Activated T-helper 1 cell treated with Interleukin-2 at 50 U/mL for 16 hours (primary cell): Measurements from ENCODE around the gene CEP112.
A peak's percentile ranks its signal among the peaks of the same experiment; 100 is the strongest.

Experiments
- DNase-seq: peaks from one replicate; pipeline ENCODE4 v3.0.0-alpha.2; 2020; ENCODE audit warnings: low read depth

CEP112 gene

DNA sequence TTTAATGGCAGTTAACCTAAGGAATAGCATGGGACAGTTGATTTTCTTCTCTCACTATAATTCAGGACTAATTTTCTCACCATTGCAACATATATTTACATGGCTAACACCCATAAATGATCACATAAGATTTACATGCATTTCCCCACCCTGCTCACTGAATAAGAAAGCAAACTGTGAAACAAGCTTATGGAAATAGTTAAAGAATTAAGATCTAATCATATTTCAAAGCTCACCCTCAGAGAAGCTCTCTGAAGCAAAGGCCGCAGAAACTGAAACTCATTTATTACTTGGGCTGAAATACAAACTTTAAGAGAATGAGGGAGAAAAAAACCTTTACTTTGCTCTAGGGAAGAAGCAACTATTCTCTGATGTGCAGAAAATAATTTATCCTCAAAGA, 411.8 kb downstream of the CEP112 start:
- no peak for DNase-seq

GRCh38 chr17:65776890-65777289, 415.0 kb downstream of the CEP112 start:
- no peak for DNase-seq

- no peak for DNase-seq
These were observed 417.1 kb downstream of the CEP112 start for GRCh38 chr17:65774787-65775186.

DNA sequence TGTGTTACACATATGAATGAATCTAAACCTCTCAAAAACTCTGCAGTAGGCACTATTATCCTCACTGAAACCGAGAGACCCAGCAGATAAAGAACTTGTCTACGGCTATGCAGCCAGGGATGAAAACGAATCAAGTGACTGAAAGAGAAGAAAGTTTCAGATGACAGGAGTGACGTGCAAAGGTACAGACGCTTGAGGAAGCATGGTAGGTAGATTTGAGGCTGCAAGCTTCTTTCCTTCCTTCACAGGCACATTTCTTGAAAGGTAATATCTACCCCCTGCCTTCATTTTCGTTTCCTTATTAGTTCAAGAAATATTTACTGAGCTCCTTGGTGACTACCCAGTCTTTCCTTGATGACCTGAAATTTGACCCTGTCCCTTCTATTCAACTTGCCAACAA, 418.9 kb downstream of the CEP112 start:
- no peak for DNase-seq

- no peak for DNase-seq
These were observed 420.2 kb downstream of the CEP112 start for GRCh38 chr17:65771704-65772103.

DNA sequence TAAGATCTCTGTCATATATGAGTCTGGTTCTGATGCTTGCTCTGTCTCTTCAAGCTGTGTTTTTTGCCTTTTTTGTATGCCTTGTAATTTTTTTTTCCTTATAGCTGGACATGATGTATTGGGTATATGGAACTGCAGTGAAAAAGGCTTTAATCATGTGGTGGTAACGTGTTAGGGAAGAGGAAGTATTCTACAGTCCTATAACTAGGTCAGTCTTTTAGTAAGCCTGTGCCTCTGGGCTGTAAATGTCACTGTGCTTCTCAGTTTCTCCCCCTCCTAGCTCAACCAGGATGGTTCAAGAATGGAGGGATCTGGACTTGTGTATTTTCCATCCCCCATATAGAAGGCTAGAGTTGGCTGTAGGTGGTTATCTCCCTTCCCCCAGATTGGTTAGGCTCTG, 428.1 kb downstream of the CEP112 start:
- no peak for DNase-seq

- DNase-seq = no peak
These were observed 429.0 kb downstream of the CEP112 start for GRCh38 chr17:65762973-65763372.

GRCh38 chr17:65759532-65759931, 432.4 kb downstream of the CEP112 start:
- no peak for DNase-seq

GRCh38 chr17:65756760-65757159, 435.2 kb downstream of the CEP112 start:
- DNase-seq = no peak

- DNase-seq = no peak
These were observed 436.1 kb downstream of the CEP112 start for GRCh38 chr17:65755799-65756198.

- DNase-seq = no peak
These were observed 437.3 kb downstream of the CEP112 start for GRCh38 chr17:65754630-65755029.

DNA sequence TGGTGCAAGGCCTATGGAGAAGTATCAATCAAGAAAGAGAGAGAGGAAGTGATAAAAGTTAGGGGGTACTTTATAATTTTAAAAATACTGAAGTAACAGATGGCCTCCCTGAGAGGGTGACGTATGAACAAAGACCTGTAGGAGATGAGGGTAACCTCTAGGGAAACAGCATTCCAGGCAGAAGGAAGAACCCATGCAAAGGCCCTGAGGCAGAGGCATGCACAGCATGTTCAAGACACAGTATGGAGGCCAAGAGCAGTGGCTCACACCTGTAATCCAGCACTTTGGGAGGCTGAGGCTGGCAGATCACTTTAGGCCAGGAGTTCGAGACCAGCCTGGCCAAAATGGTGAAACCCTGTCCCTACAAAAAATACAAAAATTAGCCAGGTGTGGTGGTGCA, 437.9 kb downstream of the CEP112 start:
- DNase-seq = no peak

GRCh38 chr17:65753348-65753747, 438.6 kb downstream of the CEP112 start:
- no peak for DNase-seq

GRCh38 chr17:65751263-65751662, 440.7 kb downstream of the CEP112 start:
- DNase-seq = no peak

- peak; percentile 43 for DNase-seq
These were observed 441.3 kb downstream of the CEP112 start for GRCh38 chr17:65750631-65751115.

GRCh38 chr17:65750166-65750565, 441.8 kb downstream of the CEP112 start:
- no peak for DNase-seq

DNA sequence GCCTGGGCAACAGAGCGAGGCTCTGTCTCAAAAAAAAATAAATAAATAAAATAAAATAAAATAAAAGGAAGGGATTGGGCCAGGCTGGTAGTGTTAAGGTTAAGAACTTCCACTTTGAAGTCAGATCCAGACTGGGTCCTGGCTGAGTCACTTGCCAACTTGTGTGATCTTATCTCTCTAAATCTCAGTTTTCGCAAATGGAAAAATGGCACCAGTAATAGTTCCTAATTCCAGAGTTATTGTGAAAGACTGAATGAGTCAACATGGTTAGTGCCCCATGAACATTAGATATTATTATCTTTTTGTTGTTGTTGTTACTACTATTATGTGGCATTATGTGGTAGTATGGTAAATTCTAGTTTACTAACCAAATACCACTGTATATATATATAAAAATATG, 442.5 kb downstream of the CEP112 start:
- DNase-seq = no peak

- DNase-seq = no peak
These were observed 446.7 kb downstream of the CEP112 start for GRCh38 chr17:65745241-65745640.

- DNase-seq = no peak
These were observed 448.7 kb downstream of the CEP112 start for GRCh38 chr17:65743308-65743655.

GRCh38 chr17:65742403-65743307, 449.3 kb downstream of the CEP112 start:
- no peak for DNase-seq

DNA sequence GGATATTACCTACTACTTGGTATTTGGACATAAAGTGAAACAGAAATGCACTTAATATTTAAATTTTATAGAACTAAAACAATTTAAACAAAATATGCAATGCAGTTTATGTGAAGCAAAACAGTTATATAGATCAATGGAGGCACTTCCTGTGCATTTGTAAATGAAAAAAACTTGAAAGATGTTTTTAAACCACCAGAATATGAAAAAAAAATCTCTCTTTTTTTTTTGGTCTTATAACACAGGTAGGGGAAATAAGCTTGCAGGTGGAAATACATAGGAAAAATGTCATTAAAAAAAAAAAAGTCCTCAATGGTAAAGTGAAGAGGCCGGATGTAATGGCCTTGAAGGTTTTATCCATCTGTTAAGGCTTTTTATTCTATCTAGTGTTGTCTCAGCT, 450.2 kb downstream of the CEP112 start:
- DNase-seq = no peak

DNA sequence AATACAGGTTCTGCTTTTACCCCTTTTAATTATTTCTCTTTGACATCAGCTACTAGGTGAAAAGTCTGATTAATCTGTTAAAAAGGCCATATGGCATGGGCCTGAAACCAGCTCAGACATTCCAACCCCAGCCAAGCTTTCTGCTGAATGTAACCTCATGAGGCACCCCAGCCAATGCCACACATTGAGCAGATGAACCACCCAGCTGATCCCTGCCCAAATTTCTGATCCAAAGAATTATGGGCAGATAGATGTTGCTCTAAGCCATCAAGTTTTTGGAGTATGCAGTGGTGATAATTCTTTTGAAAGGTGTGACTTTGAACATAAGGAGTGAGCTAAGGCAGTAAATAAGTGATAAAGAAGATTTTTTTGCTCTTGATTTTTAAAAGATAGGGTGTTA, 452.9 kb downstream of the CEP112 start:
- no peak for DNase-seq

DNA sequence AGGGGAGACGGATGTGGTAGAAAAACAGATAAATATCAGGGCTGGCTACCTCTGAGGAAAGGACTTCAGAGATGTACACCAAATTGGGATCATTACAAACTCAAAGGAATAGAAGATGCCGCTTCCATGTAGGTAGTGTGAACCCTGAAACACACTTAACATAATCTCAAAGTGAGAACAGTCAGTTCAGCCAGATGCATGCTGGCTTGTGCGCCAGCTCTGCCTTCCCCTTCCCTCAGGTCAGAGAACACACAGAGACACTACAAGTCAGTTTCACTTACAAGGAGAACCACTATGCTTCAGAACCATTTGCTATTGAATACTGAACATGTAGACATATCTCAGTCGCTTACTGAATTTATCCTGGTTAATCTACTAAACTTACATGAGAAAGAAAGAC, 454.5 kb downstream of the CEP112 start:
- no peak for DNase-seq

DNA sequence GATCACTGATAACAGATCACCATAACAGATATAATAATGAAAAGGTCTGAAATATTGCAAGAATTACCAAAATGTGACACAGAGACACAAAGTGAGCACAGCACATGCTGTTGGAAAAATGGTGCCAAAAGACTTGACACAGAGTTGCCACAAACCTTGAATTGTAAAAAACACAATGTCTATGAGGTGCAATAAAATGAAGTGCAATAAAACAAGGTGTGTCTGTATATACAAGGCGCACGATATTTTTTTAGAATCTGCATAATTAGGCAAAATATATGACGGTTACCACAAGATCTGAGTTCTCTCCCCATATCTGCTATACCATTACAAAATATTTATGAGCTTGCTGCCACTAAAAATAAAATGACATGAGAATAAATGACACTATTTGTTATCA, 458.6 kb downstream of the CEP112 start:
- no peak for DNase-seq
